T-helper 17 cell (primary cell): ENCODE data around the gene HTR3D. TPM values are rescaled to one million over a fixed set of nuclear protein-coding genes. Genes with fewer than 3 reads are reported as not detected.

Experiments
- ATAC-seq: fragments of 150-1000 bp; cut with Tn5 transposase; 2 replicates; pipeline ENCODE4 v1.10.0; 2021; ENCODE audit warnings: mild to moderate bottlenecking, moderate library complexity
- DNase-seq, 3 donors: peaks; one replicate each; pipeline versions ENCODE4 v3.0.0 to v3.0.0-alpha.2; 2020 to 2021
- H3K9me3 ChIP-seq: one replicate; pipeline ENCODE4 v1.7.0; 2013; ENCODE audit warnings: low read length, mild to moderate bottlenecking; ENCODE audit not compliant: control insufficient read depth, poor library complexity, severe bottlenecking
- H3K27ac Mint-ChIP-seq: one replicate; pipeline ENCODE4 v1.8.0; 2022; ENCODE audit warnings: mild to moderate bottlenecking, moderate library complexity, mixed read lengths
- H3K27me3 Mint-ChIP-seq: one replicate; pipeline ENCODE4 v1.8.0; 2022; ENCODE audit warnings: mixed read lengths
- H3K36me3 Mint-ChIP-seq: one replicate; pipeline ENCODE4 v1.8.0; 2022; ENCODE audit warnings: low read depth, mixed read lengths
- H3K4me1 Mint-ChIP-seq: one replicate; pipeline ENCODE4 v1.8.0; 2022; ENCODE audit warnings: mild to moderate bottlenecking, mixed read lengths
- H3K4me3 Mint-ChIP-seq: one replicate; pipeline ENCODE4 v1.8.0; 2022; ENCODE audit warnings: mild to moderate bottlenecking, moderate library complexity, mixed read lengths
- total RNA-seq, 4 donors: library from RNA in 2 of 4; stranded (reverse) in 2 of 4; gene quantifications; one replicate each; pipeline ENCODE4 v1.2.3 and lab custom pipeline; 2022 to 2026

The HTR3D gene
- total RNA-seq (not detected), total RNA-seq (lab: John Stamatoyannopoulos, UW) (0 reads per million in 2 donors)

GRCh38 chr3:184031187-184031792 lies at the start of gene HTR3D:
Gene HTR3D, plus strand, starts transcription at chr3:184031742. Its CDS starts 0 bp downstream, at chr3:184031742.
- Mint-ChIP-seq H3K36me3 (no peaks in the 10 kb centered on the region), H3K4me1 (peaks cover 3% of the 10 kb centered on the region), H3K27ac (no peak within 1 kb of the TSS), H3K4me3 (no peak within 1 kb of the TSS), H3K27me3 (peaks cover 18% of the 10 kb centered on the region)
- H3K9me3 ChIP-seq: no peaks in the 10 kb centered on the region
- DNase-seq (no peak), ATAC-seq (no peak)

- ATAC-seq (no peak), DNase-seq (no peak)
- no peaks in the 10 kb centered on the region for H3K9me3 ChIP-seq
- no peak overlapping the region for H3K4me3 Mint-ChIP-seq
- H3K27ac Mint-ChIP-seq: no peak overlapping the region
- peaks cover 7% of the 10 kb centered on the region for H3K4me1 Mint-ChIP-seq
- no peaks in the 10 kb centered on the region for H3K27me3 Mint-ChIP-seq
- H3K36me3 Mint-ChIP-seq: peaks cover 7% of the 10 kb centered on the region
Measured at GRCh38 chr3:183981990-183982644, 49.4 kb upstream of the HTR3D start.

- ATAC-seq: no peak
- Mint-ChIP-seq H3K4me1 (peaks cover 7% of the 10 kb centered on the region), H3K36me3 (peaks cover 12% of the 10 kb centered on the region)
Measured at GRCh38 chr3:183984127-183984740, 47.3 kb upstream of the HTR3D start.

GRCh38 chr3:183984749-183985729 lies 46.5 kb upstream of the HTR3D start:
- peaks cover 12% of the 10 kb centered on the region for H3K36me3 Mint-ChIP-seq
- peaks cover 7% of the 10 kb centered on the region for H3K4me1 Mint-ChIP-seq
- H3K27me3 Mint-ChIP-seq: no peaks in the 10 kb centered on the region

More at GRCh38 chr3:183984127-183984740, 47.3 kb upstream of the HTR3D start:
- H3K27me3 Mint-ChIP-seq: no peaks in the 10 kb centered on the region
- no peaks in the 10 kb centered on the region for H3K9me3 ChIP-seq
- no peak overlapping the region for H3K4me3 Mint-ChIP-seq
- H3K27ac Mint-ChIP-seq: no peak overlapping the region
- DNase-seq: no peak

GRCh38 chr3:183987000-183987600 lies 44.4 kb upstream of the HTR3D start:
- Mint-ChIP-seq H3K4me3 (no peak overlapping the region), H3K4me1 (peaks cover 7% of the 10 kb centered on the region), H3K36me3 (peaks cover 11% of the 10 kb centered on the region), H3K27ac (no peak overlapping the region), H3K27me3 (no peaks in the 10 kb centered on the region)
- DNase-seq (no peak), ATAC-seq (no peak)
- no peaks in the 10 kb centered on the region for H3K9me3 ChIP-seq

More at GRCh38 chr3:183984749-183985729, 46.5 kb upstream of the HTR3D start:
- H3K27ac Mint-ChIP-seq: no peak overlapping the region
- DNase-seq (no peak), ATAC-seq (no peak)
- no peaks in the 10 kb centered on the region for H3K9me3 ChIP-seq
- H3K4me3 Mint-ChIP-seq: no peak overlapping the region

GRCh38 chr3:183988216-183988790 lies 43.2 kb upstream of the HTR3D start:
- no peaks in the 10 kb centered on the region for H3K27me3 Mint-ChIP-seq
- ATAC-seq (no peak), DNase-seq (no peak)
- no peak overlapping the region for H3K27ac Mint-ChIP-seq
- H3K4me3 Mint-ChIP-seq: no peak overlapping the region
- no peaks in the 10 kb centered on the region for H3K9me3 ChIP-seq
- peaks cover 8% of the 10 kb centered on the region for H3K36me3 Mint-ChIP-seq
- H3K4me1 Mint-ChIP-seq: peaks cover 5% of the 10 kb centered on the region

GRCh38 chr3:183991403-183991802 lies 40.1 kb upstream of the HTR3D start:
- no peaks in the 10 kb centered on the region for H3K4me1 Mint-ChIP-seq
- no peaks in the 10 kb centered on the region for H3K9me3 ChIP-seq
- ATAC-seq: no peak

GRCh38 chr3:184001761-184002160 lies 29.8 kb upstream of the HTR3D start:
- no peaks in the 10 kb centered on the region for H3K27me3 Mint-ChIP-seq
- H3K27ac Mint-ChIP-seq: no peak overlapping the region
- H3K9me3 ChIP-seq: no peaks in the 10 kb centered on the region
- H3K4me1 Mint-ChIP-seq: peaks cover 14% of the 10 kb centered on the region
- no peak for DNase-seq
- H3K36me3 Mint-ChIP-seq: peaks cover 3% of the 10 kb centered on the region
- H3K4me3 Mint-ChIP-seq: no peak overlapping the region
- ATAC-seq: no peak

More at GRCh38 chr3:183991403-183991802, 40.1 kb upstream of the HTR3D start:
- no peak for DNase-seq
- no peak overlapping the region for H3K27ac Mint-ChIP-seq
- peaks cover 8% of the 10 kb centered on the region for H3K36me3 Mint-ChIP-seq
- no peak overlapping the region for H3K4me3 Mint-ChIP-seq
- H3K27me3 Mint-ChIP-seq: no peaks in the 10 kb centered on the region

GRCh38 chr3:184002469-184002868 lies 29.1 kb upstream of the HTR3D start:
- H3K36me3 Mint-ChIP-seq: peaks cover 3% of the 10 kb centered on the region
- peaks cover 14% of the 10 kb centered on the region for H3K4me1 Mint-ChIP-seq
- H3K27me3 Mint-ChIP-seq: no peaks in the 10 kb centered on the region
- ATAC-seq (no peak), DNase-seq (no peak)
- H3K9me3 ChIP-seq: no peaks in the 10 kb centered on the region
- no peak overlapping the region for H3K4me3 Mint-ChIP-seq
- no peak overlapping the region for H3K27ac Mint-ChIP-seq

- H3K9me3 ChIP-seq: no peaks in the 10 kb centered on the region
- H3K27me3 Mint-ChIP-seq: no peaks in the 10 kb centered on the region
- no peak overlapping the region for H3K27ac Mint-ChIP-seq
- H3K36me3 Mint-ChIP-seq: peaks cover 3% of the 10 kb centered on the region
- DNase-seq (no peak), ATAC-seq (no peak)
- no peak overlapping the region for H3K4me3 Mint-ChIP-seq
- peaks cover 14% of the 10 kb centered on the region for H3K4me1 Mint-ChIP-seq
Measured at GRCh38 chr3:184003187-184003967, 28.2 kb upstream of the HTR3D start.

- Mint-ChIP-seq H3K27me3 (no peaks in the 10 kb centered on the region), H3K4me1 (peaks cover 14% of the 10 kb centered on the region), H3K36me3 (peaks cover 3% of the 10 kb centered on the region), H3K27ac (no peak overlapping the region), H3K4me3 (no peak overlapping the region)
- DNase-seq (no peak), ATAC-seq (no peak)
- H3K9me3 ChIP-seq: no peaks in the 10 kb centered on the region
Measured at GRCh38 chr3:184004476-184004875, 27.1 kb upstream of the HTR3D start.
